ENCODE measurements around the gene OPN3. TPM values are rescaled to one million over a fixed set of nuclear protein-coding genes. Genes with fewer than 3 reads are reported as not detected.

The OPN3 gene
- total RNA-seq, 4 donors from 2014 or later: 5.3 to 12.4 (median 8.0) TPM

GRCh38 chr1:241641773-241642592 lies 1.8 kb upstream of the OPN3 start:
- Histone ChIP-seq H3K27me3 (no peaks in the 10 kb centered on the region), H3K27ac (replicated peaks in 1 of 4) (no peak overlapping the region), H3K4me1 (peaks cover 3 to 30% (median 28%) of the 10 kb centered on the region in 4 donors), H3K4me3 (no peak overlapping the region), H3K36me3 (no peaks in the 10 kb centered on the region), H3K9me3 (no peaks in the 10 kb centered on the region)
- DNase-seq (ENCODE audit: extremely low spot score): no peak
- intact Hi-C loops (cut with DNase I): loop anchor here (5.0 to 10.0 kb wide), 2 partner anchors 125 to 203 kb away; partner anchors contain the start of genes EXO1 and FH
- TF ChIP-seq EP300 (IDR thresholded peaks at IDR 0.05) (no peak), POLR2AphosphoS5 (IDR thresholded peaks at IDR 0.05) (no peak), POLR2A (IDR thresholded peaks at IDR 0.05; ENCODE audit: low read depth) (no peak)
- TF ChIP-seq, protein P1, sequence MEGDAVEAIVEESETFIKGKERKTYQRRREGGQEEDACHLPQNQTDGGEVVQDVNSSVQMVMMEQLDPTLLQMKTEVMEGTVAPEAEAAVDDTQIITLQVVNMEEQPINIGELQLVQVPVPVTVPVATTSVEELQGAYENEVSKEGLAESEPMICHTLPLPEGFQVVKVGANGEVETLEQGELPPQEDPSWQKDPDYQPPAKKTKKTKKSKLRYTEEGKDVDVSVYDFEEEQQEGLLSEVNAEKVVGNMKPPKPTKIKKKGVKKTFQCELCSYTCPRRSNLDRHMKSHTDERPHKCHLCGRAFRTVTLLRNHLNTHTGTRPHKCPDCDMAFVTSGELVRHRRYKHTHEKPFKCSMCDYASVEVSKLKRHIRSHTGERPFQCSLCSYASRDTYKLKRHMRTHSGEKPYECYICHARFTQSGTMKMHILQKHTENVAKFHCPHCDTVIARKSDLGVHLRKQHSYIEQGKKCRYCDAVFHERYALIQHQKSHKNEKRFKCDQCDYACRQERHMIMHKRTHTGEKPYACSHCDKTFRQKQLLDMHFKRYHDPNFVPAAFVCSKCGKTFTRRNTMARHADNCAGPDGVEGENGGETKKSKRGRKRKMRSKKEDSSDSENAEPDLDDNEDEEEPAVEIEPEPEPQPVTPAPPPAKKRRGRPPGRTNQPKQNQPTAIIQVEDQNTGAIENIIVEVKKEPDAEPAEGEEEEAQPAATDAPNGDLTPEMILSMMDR (IDR thresholded peaks at IDR 0.05): no peak
- WGBS: 81% methylated on average over 12 of the region's 12 CpGs

GRCh38 chr1:241640867-241641622 lies 876 bp upstream of the OPN3 start:
- peak overlapping the region; percentile 62 to 87 (median 74) for H3K27ac ChIP-seq (replicated peaks in 1 of 4)
- H3K4me1 ChIP-seq: peaks cover 3 to 37% (median 31%) of the 10 kb centered on the region in 4 donors
- no peak for DNase-seq (ENCODE audit: extremely low spot score)
- H3K36me3 ChIP-seq: no peaks in the 10 kb centered on the region
- no peaks in the 10 kb centered on the region for H3K9me3 ChIP-seq
- 93% methylated on average over 9 of the region's 9 CpGs for WGBS
- TF ChIP-seq, protein P1 (IDR thresholded peaks at IDR 0.05): no peak
- TF ChIP-seq POLR2A (IDR thresholded peaks at IDR 0.05; ENCODE audit: low read depth) (no peak), EP300 (IDR thresholded peaks at IDR 0.05) (no peak), POLR2AphosphoS5 (IDR thresholded peaks at IDR 0.05) (no peak)
- no peaks in the 10 kb centered on the region for H3K27me3 ChIP-seq
- peak overlapping the region; percentile 81 to 93 (median 91) for H3K4me3 ChIP-seq
- intact Hi-C loops (cut with DNase I): loop anchor here (5.0 to 10.0 kb wide), 2 partner anchors 124 to 204 kb away; partner anchors contain the start of genes EXO1 and FH

DNA sequence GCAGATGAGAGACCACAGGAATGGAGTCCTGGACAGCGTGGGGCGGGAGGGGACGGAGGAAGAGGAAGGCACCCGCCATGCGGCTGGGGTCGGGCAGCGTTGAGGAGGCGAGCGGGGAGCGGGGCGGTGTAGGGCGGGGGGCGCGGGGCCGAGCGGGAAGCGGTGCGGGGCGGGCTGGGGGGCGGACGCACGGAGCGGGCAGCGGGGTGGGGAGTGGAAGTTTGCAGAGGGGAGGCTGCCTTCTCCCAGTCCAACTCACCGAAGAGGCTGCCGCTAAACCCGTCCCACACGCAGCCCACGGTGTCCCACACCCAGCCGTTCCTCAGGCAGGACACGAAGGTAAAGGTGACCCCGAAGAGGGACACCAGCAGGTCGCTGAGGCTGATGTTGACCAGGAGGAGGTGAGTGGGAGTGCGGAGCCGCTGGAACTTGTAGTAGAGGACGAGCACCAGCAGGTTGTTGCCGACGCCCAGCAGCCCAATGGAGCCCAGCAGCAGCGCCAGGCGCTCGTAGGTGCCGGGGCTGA lies 483 bp downstream of the OPN3 start:
- TF ChIP-seq POLR2AphosphoS5 (IDR thresholded peaks at IDR 0.05): no peak
- TF ChIP-seq, protein P1 (IDR thresholded peaks at IDR 0.05): no peak
- TF ChIP-seq POLR2A (IDR thresholded peaks at IDR 0.05; ENCODE audit: low read depth): no peak
- Histone ChIP-seq H3K4me1 (peaks cover 3 to 37% (median 31%) of the 10 kb centered on the region in 4 donors), H3K36me3 (peaks cover 0 to 8% (median 0%) of the 10 kb centered on the region in 4 donors), H3K27me3 (no peaks in the 10 kb centered on the region), H3K27ac (replicated peaks in 1 of 4) (peak overlapping the region; percentile 82 to 87 (median 84)), H3K4me3 (peak overlapping the region; percentile 81 to 93 (median 91)), H3K9me3 (no peaks in the 10 kb centered on the region)
- DNase-seq (ENCODE audit: extremely low spot score): no peak
- intact Hi-C loops (cut with DNase I): loop anchor here (5.0 to 10.0 kb wide), 2 partner anchors 122 to 205 kb away; partner anchors contain the start of genes EXO1 and FH
- 0% methylated on average over 5 of the region's 42 CpGs for WGBS

DNA sequence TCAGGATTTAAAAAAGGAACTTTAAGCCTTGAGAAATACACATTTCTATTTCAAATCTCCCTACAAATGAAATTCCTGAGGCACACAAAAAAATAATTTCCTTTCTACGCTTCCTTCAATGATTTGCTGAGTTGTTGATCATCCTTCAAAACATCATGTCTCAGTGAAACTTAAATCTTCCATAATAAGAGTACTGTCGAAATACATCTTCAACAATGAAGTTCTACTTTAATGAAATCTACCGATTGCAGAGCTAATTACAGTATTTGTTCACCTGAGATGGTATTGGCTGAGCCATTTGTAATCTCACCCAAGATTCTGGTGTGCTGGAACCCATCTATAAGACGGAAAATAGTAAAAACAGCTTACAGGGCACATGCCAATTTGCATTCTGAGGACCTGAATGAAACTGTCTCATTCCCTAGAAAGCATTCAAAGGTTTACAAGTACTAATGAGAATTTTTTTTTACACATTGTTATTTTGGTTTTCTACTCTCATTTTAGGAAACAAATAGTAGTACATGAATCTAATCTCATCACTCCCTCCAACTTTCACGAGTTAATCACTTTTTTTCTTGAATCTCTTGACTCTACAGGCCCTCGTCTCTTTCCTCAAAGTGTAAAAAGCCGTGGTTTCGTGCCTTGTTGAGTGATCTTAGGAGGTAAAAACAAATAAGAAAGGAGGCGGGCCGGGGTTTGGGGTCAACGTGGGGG lies 1.1 kb downstream of the OPN3 start:
- peaks cover 0 to 9% (median 0%) of the 10 kb centered on the region in 4 donors for H3K36me3 ChIP-seq
- DNase-seq (ENCODE audit: extremely low spot score): no peak
- H3K9me3 ChIP-seq: no peaks in the 10 kb centered on the region
- H3K27ac ChIP-seq (replicated peaks in 1 of 4): peak overlapping the region in 3 of 4 donors; percentile 82 to 87 (median 86)
- peaks cover 3 to 37% (median 31%) of the 10 kb centered on the region in 4 donors for H3K4me1 ChIP-seq
- TF ChIP-seq EP300 (IDR thresholded peaks at IDR 0.05) (no peak), POLR2AphosphoS5 (IDR thresholded peaks at IDR 0.05) (no peak)
- TF ChIP-seq, protein P1 (IDR thresholded peaks at IDR 0.05): no peak
- H3K27me3 ChIP-seq: no peaks in the 10 kb centered on the region
- WGBS: 16% methylated on average over 11 of the region's 11 CpGs
- H3K4me3 ChIP-seq: peak overlapping the region; percentile 81 to 93 (median 91)
- intact Hi-C loops (cut with DNase I): no loop called here
